ENCODE results near the gene POU6F2. TPM values are rescaled to one million over a fixed set of nuclear protein-coding genes. Genes with fewer than 3 reads are reported as not detected.

POU6F2 gene
- total RNA-seq, 1 donor from 2014 or later, result 1.1 TPM

- no peak overlapping the region for H3K4me3 Mint-ChIP-seq (ENCODE audit: unreplicated experiment)
- peaks cover 3% of the 10 kb centered on the region for H3K27me3 Mint-ChIP-seq (ENCODE audit: unreplicated experiment)
- TF ChIP-seq CTCF (IDR thresholded peaks at IDR 0.05; ENCODE audit: unreplicated experiment), result no peak
- DNase-seq (ENCODE audit: low spot score), result no peak
- H3K27ac Mint-ChIP-seq (ENCODE audit: unreplicated experiment), result no peak overlapping the region
- no peaks in the 10 kb centered on the region for H3K36me3 Mint-ChIP-seq (ENCODE audit: low read depth, unreplicated experiment)
- H3K4me1 Mint-ChIP-seq (ENCODE audit: unreplicated experiment), result no peaks in the 10 kb centered on the region
- H3K9me3 Mint-ChIP-seq (ENCODE audit: unreplicated experiment), result no peaks in the 10 kb centered on the region
These were observed 414.4 kb downstream of the POU6F2 start for GRCh38 chr7:39392151-39392550.

DNA sequence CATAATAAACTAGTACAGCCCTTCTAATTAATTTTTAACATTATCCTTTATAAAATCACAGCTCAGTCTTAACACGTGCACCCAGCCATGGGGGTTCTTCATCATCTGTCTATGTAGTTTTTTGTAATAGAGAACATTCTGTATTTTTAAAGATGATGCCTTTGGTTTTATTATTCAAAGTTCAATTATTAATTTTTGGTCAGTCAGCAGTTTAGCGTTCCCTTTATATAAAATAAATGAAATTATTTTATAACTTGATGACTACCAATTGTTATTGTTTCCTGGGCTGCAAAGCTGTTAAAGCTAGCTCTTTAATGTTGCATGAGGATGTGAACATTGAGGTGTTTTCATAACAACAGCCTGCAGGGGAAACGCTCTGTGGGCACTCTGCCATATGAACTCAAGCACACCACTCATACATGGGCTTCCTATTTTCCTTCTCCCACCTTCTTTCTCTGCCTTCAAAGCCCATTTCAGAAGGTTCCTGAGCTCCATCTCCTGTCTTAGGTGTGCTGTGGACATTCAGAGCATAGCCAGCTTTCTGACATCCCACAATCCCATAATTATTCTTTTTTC, 416.5 kb downstream of the POU6F2 start:
- Mint-ChIP-seq H3K4me3 (ENCODE audit: unreplicated experiment) (no peak overlapping the region), H3K9me3 (ENCODE audit: unreplicated experiment) (no peaks in the 10 kb centered on the region), H3K27me3 (ENCODE audit: unreplicated experiment) (peaks cover 3% of the 10 kb centered on the region), H3K36me3 (ENCODE audit: low read depth, unreplicated experiment) (no peaks in the 10 kb centered on the region), H3K4me1 (ENCODE audit: unreplicated experiment) (no peaks in the 10 kb centered on the region), H3K27ac (ENCODE audit: unreplicated experiment) (no peak overlapping the region)
- no peak for TF ChIP-seq CTCF (IDR thresholded peaks at IDR 0.05; ENCODE audit: unreplicated experiment)
- DNase-seq (ENCODE audit: low spot score), result no peak

- Mint-ChIP-seq H3K4me3 (ENCODE audit: unreplicated experiment) (no peak overlapping the region), H3K36me3 (ENCODE audit: low read depth, unreplicated experiment) (no peaks in the 10 kb centered on the region), H3K27me3 (ENCODE audit: unreplicated experiment) (peaks cover 4% of the 10 kb centered on the region), H3K4me1 (ENCODE audit: unreplicated experiment) (no peaks in the 10 kb centered on the region), H3K27ac (ENCODE audit: unreplicated experiment) (no peak overlapping the region), H3K9me3 (ENCODE audit: unreplicated experiment) (no peaks in the 10 kb centered on the region)
- no peak for TF ChIP-seq CTCF (IDR thresholded peaks at IDR 0.05; ENCODE audit: unreplicated experiment)
- no peak for DNase-seq (ENCODE audit: low spot score)
These were observed 421.7 kb downstream of the POU6F2 start for GRCh38 chr7:39399458-39399857.

DNA sequence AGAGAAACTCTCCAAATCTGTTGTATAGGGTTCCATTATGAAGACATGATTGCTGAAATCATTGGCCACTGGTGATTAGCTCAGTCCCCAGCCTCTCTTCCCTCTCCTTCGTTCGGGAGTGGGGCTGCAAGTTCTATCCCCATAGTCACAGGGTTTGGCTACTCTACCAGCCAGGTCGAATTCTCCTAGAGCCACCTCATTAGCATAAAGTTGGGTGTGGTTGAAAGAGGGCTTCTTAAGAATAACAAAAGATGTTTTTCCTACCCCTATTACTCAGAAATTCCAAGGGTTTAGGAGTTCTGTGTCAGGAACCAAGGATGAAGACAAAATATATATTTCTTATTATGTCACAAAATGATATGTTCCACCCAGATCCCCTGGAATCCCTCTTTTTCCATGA, 422.3 kb downstream of the POU6F2 start:
- no peaks in the 10 kb centered on the region for H3K4me1 Mint-ChIP-seq (ENCODE audit: unreplicated experiment)
- H3K36me3 Mint-ChIP-seq (ENCODE audit: low read depth, unreplicated experiment), result no peaks in the 10 kb centered on the region
- H3K27ac Mint-ChIP-seq (ENCODE audit: unreplicated experiment), result no peak overlapping the region
- peaks cover 4% of the 10 kb centered on the region for H3K27me3 Mint-ChIP-seq (ENCODE audit: unreplicated experiment)
- no peak for TF ChIP-seq CTCF (IDR thresholded peaks at IDR 0.05; ENCODE audit: unreplicated experiment)
- no peaks in the 10 kb centered on the region for H3K9me3 Mint-ChIP-seq (ENCODE audit: unreplicated experiment)
- no peak overlapping the region for H3K4me3 Mint-ChIP-seq (ENCODE audit: unreplicated experiment)
- DNase-seq (ENCODE audit: low spot score), result no peak

- no peaks in the 10 kb centered on the region for H3K36me3 Mint-ChIP-seq (ENCODE audit: low read depth, unreplicated experiment)
- DNase-seq (ENCODE audit: low spot score), result no peak
- no peaks in the 10 kb centered on the region for H3K9me3 Mint-ChIP-seq (ENCODE audit: unreplicated experiment)
- TF ChIP-seq CTCF (IDR thresholded peaks at IDR 0.05; ENCODE audit: unreplicated experiment), result no peak
- no peak overlapping the region for H3K4me3 Mint-ChIP-seq (ENCODE audit: unreplicated experiment)
- peaks cover 1% of the 10 kb centered on the region for H3K27me3 Mint-ChIP-seq (ENCODE audit: unreplicated experiment)
- H3K4me1 Mint-ChIP-seq (ENCODE audit: unreplicated experiment), result peaks cover 2% of the 10 kb centered on the region
- H3K27ac Mint-ChIP-seq (ENCODE audit: unreplicated experiment), result no peak overlapping the region
These were observed 423.1 kb downstream of the POU6F2 start for GRCh38 chr7:39400836-39401235.
